ENCODE data around the gene SLC36A3.

GRCh38 chr5:151267491-151268260, 35.9 kb downstream of the SLC36A3 start:
- TF ChIP-seq, protein P1, sequence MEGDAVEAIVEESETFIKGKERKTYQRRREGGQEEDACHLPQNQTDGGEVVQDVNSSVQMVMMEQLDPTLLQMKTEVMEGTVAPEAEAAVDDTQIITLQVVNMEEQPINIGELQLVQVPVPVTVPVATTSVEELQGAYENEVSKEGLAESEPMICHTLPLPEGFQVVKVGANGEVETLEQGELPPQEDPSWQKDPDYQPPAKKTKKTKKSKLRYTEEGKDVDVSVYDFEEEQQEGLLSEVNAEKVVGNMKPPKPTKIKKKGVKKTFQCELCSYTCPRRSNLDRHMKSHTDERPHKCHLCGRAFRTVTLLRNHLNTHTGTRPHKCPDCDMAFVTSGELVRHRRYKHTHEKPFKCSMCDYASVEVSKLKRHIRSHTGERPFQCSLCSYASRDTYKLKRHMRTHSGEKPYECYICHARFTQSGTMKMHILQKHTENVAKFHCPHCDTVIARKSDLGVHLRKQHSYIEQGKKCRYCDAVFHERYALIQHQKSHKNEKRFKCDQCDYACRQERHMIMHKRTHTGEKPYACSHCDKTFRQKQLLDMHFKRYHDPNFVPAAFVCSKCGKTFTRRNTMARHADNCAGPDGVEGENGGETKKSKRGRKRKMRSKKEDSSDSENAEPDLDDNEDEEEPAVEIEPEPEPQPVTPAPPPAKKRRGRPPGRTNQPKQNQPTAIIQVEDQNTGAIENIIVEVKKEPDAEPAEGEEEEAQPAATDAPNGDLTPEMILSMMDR (conservative IDR thresholded peaks at IDR 0.05): no peak
- no peak for TF ChIP-seq ZFX (IDR thresholded peaks at IDR 0.05)
